Smooth muscle cell of the brain vasculature (primary cell): ENCODE data around the gene ABLIM2.

Source experiments
- DNase-seq: peaks from one replicate; pipeline ENCODE4 v3.0.0-alpha.2; 2012; ENCODE audit warnings: low read depth, low spot score

Gene ABLIM2

GRCh38 chr4:8084712-8085490, 73.7 kb downstream of the ABLIM2 start:
- no peak for DNase-seq

GRCh38 chr4:8084031-8084660, 74.5 kb downstream of the ABLIM2 start:
- DNase-seq, result no peak

GRCh38 chr4:8083086-8083825, 75.4 kb downstream of the ABLIM2 start:
- no peak for DNase-seq

GRCh38 chr4:8082517-8083055, 76.0 kb downstream of the ABLIM2 start:
- no peak for DNase-seq

GRCh38 chr4:8081621-8082516, 76.7 kb downstream of the ABLIM2 start:
- no peak for DNase-seq

- DNase-seq, result no peak
Measured at GRCh38 chr4:8081171-8081570, 77.4 kb downstream of the ABLIM2 start.

GRCh38 chr4:8080754-8081065, 77.9 kb downstream of the ABLIM2 start:
- no peak for DNase-seq

GRCh38 chr4:8079916-8080753, 78.5 kb downstream of the ABLIM2 start:
- no peak for DNase-seq

- DNase-seq, result no peak
Measured at GRCh38 chr4:8079031-8079885, 79.4 kb downstream of the ABLIM2 start.

GRCh38 chr4:8078610-8079015, 80.0 kb downstream of the ABLIM2 start:
- DNase-seq, result no peak

- DNase-seq, result no peak
Measured at GRCh38 chr4:8078109-8078494, 80.5 kb downstream of the ABLIM2 start.

GRCh38 chr4:8077181-8078108, 81.2 kb downstream of the ABLIM2 start:
- DNase-seq, result no peak

GRCh38 chr4:8076023-8076422, 82.6 kb downstream of the ABLIM2 start:
- no peak for DNase-seq

- DNase-seq, result no peak
Measured at GRCh38 chr4:8073206-8073863, 85.3 kb downstream of the ABLIM2 start.

- no peak for DNase-seq
Measured at GRCh38 chr4:8072235-8072968, 86.2 kb downstream of the ABLIM2 start.

- no peak for DNase-seq
Measured at GRCh38 chr4:8071766-8072165, 86.8 kb downstream of the ABLIM2 start.
